PC-9 (cell line): Measurements from ENCODE around the gene HSD17B13. TPM values are rescaled to one million over a fixed set of nuclear protein-coding genes. Genes with fewer than 3 reads are reported as not detected.
"Not testable (repeated sequence)": the region's sequence is repeated elsewhere in the genome, so short reads cannot be mapped to it uniquely, and the experiment has no call there.

Experiments
- BruUV-seq: library from RNA; stranded (reverse); fragments of 400-500 nt; replicated peaks from 2 replicates; lab custom pipeline; 2021; lab: Mats Ljungman, UMichigan
- CTCF ChIA-PET: fragments of 300-600 bp; sonication (Branson Sonifier 250); formaldehyde crosslinking; loops from one replicate; lab custom pipeline; 2022; ENCODE audit warnings: antibody characterized with exemption; lab: Charles Lee
- POLR2A ChIA-PET: fragments of 300-600 bp; sonication (Branson Sonifier 250); formaldehyde crosslinking; loops from one replicate; lab custom pipeline; 2022; ENCODE audit warnings: antibody characterized with exemption; ENCODE audit not compliant: unreplicated experiment; lab: Charles Lee
- DNase-seq, 2 experiments: peaks; one replicate each; pipeline versions ENCODE4 v3.0.0 to v3.0.0-alpha.2; 2015 to 2022; ENCODE audit warnings: mixed read lengths in 1 of 2
- H2AFZ ChIP-seq: fragments of 200-600 bp; sonication (generic); 2 replicates; pipeline ENCODE4 v1.8.1; 2017; ENCODE audit warnings: antibody characterized with exemption
- H3F3A ChIP-seq: fragments of 200-600 bp; sonication (generic); 2 replicates; pipeline ENCODE4 v1.8.1; 2017; ENCODE audit warnings: antibody characterized with exemption, mild to moderate bottlenecking, low read depth; ENCODE audit not compliant: insufficient read depth
- H3K27ac ChIP-seq: fragments of 200-600 bp; sonication (generic); 2 replicates; pipeline ENCODE4 v1.6.1; 2016; ENCODE audit warnings: mixed run types
- H3K27me3 ChIP-seq: fragments of 200-600 bp; sonication (generic); 2 replicates; pipeline ENCODE4 v1.6.1; 2016; ENCODE audit warnings: low read depth, mixed run types; ENCODE audit not compliant: insufficient read depth
- H3K36me3 ChIP-seq: fragments of 200-600 bp; sonication (generic); 2 replicates; pipeline ENCODE4 v1.6.1; 2016; ENCODE audit warnings: low read depth, mixed run types
- H3K4me1 ChIP-seq: fragments of 200-600 bp; sonication (generic); replicated peaks from 2 replicates; pipeline ENCODE4 v1.6.1; 2016; ENCODE audit warnings: mixed run types; ENCODE audit not compliant: insufficient read depth
- H3K4me2 ChIP-seq: fragments of 200-600 bp; sonication (generic); 2 replicates; pipeline ENCODE4 v1.6.1; 2017; ENCODE audit warnings: mixed run types
- H3K4me3 ChIP-seq: fragments of 200-600 bp; sonication (generic); 2 replicates; pipeline ENCODE4 v1.6.1; 2016; ENCODE audit warnings: mixed run types
- H3K79me2 ChIP-seq: fragments of 200-600 bp; sonication (generic); 2 replicates; pipeline ENCODE4 v1.6.1; 2017; ENCODE audit warnings: low read depth, mixed run types
- H3K9me2 ChIP-seq: fragments of 200-600 bp; sonication (generic); 2 replicates; pipeline ENCODE4 v1.8.1; 2017; ENCODE audit warnings: mild to moderate bottlenecking; ENCODE audit not compliant: insufficient read depth
- H3K9me3 ChIP-seq: fragments of 200-600 bp; sonication (generic); 2 replicates; pipeline ENCODE4 v1.8.1; 2016; ENCODE audit warnings: low read depth; ENCODE audit not compliant: insufficient read depth
- H4K20me1 ChIP-seq: fragments of 200-600 bp; sonication (generic); 2 replicates; pipeline ENCODE4 v1.8.1; 2017; ENCODE audit not compliant: insufficient read depth
- CTCF ChIP-seq: fragments of 200-600 bp; sonication (generic); conservative IDR thresholded peaks from 2 replicates; pipeline ENCODE4 v1.6.1; 2017; ENCODE audit warnings: mixed run types, antibody characterized with exemption, mild to moderate bottlenecking, moderate library complexity
- EZH2 ChIP-seq: fragments of 200-600 bp; sonication (generic); IDR thresholded peaks from 2 replicates; pipeline ENCODE4 v1.8.0; 2017; ENCODE audit warnings: antibody characterized with exemption, low read depth
- intact Hi-C: fragments of 100-400 bp; cut with micrococcal nuclease; formaldehyde crosslinking; loops from one replicate; pipeline ENCODE4 v1.10.0; 2022; ENCODE audit not compliant: unreplicated experiment
- total RNA-seq: library from RNA; stranded (reverse); gene quantifications from 2 replicates; pipeline ENCODE4 v1.2.3, GENCODE V29; 2021

The HSD17B13 gene
- total RNA-seq, 1 experiment from 2014 or later: not detected

- Histone ChIP-seq H3K36me3 (no peaks in the 10 kb centered on the region), H3K9me2 (no peaks in the 10 kb centered on the region), H2AFZ (no peak overlapping the region), H3K4me2 (no peak overlapping the region), H3K27me3 (no peaks in the 10 kb centered on the region), H4K20me1 (no peaks in the 10 kb centered on the region), H3K4me3 (no peak overlapping the region), H3K9me3 (no peaks in the 10 kb centered on the region), H3K79me2 (no peaks in the 10 kb centered on the region), H3K4me1 (no peaks in the 10 kb centered on the region), H3F3A (no peaks in the 10 kb centered on the region), H3K27ac (no peak overlapping the region)
- no TSS peak for BruUV-seq
- CTCF ChIA-PET: interaction anchor here (0.6 kb wide), 1 partner anchor 28 kb away, joined by 4 read pairs; no protein-coding TSS in a partner anchor
- intact Hi-C loops: loop anchor here (10.0 kb wide), 1 partner anchor 79 kb away; no protein-coding TSS in a partner anchor
- no peak for DNase-seq
- TF ChIP-seq EZH2 (no peak), CTCF (peak; percentile 80)
- POLR2A ChIA-PET: no interaction called here
These were observed 30.9 kb upstream of the HSD17B13 start for GRCh38 chr4:87353592-87353991.

- H4K20me1 ChIP-seq: no peaks in the 10 kb centered on the region
- ChIA-PET CTCF (no interaction called here), POLR2A (no interaction called here)
- no peak overlapping the region for H2AFZ ChIP-seq
- no TSS peak for BruUV-seq
- TF ChIP-seq CTCF (no peak), EZH2 (no peak)
- H3K9me3 ChIP-seq: no peaks in the 10 kb centered on the region
- H3K4me3 ChIP-seq: no peak overlapping the region
- H3K4me2 ChIP-seq: no peak overlapping the region
- no peaks in the 10 kb centered on the region for H3K36me3 ChIP-seq
- no peak overlapping the region for H3K27ac ChIP-seq
- intact Hi-C loops: no loop called here
- H3K27me3 ChIP-seq: no peaks in the 10 kb centered on the region
- H3K79me2 ChIP-seq: no peaks in the 10 kb centered on the region
- no peaks in the 10 kb centered on the region for H3K4me1 ChIP-seq
- no peaks in the 10 kb centered on the region for H3K9me2 ChIP-seq
- H3F3A ChIP-seq: no peaks in the 10 kb centered on the region
- DNase-seq: no peak
These were observed 22.5 kb upstream of the HSD17B13 start for GRCh38 chr4:87345139-87345538.

GRCh38 chr4:87342872-87343271 is 20.2 kb upstream of the HSD17B13 start:
- no TSS peak for BruUV-seq
- H3K27me3 ChIP-seq: no peaks in the 10 kb centered on the region
- H3F3A ChIP-seq: no peaks in the 10 kb centered on the region
- DNase-seq: no peak
- no peak for TF ChIP-seq EZH2
- TF ChIP-seq CTCF: no peak
- no peak overlapping the region for H3K4me2 ChIP-seq
- H4K20me1 ChIP-seq: no peaks in the 10 kb centered on the region
- no peaks in the 10 kb centered on the region for H3K4me1 ChIP-seq
- no peaks in the 10 kb centered on the region for H3K79me2 ChIP-seq
- intact Hi-C loops: no loop called here
- H3K9me2 ChIP-seq: no peaks in the 10 kb centered on the region
- no peaks in the 10 kb centered on the region for H3K9me3 ChIP-seq
- CTCF ChIA-PET: no interaction called here
- POLR2A ChIA-PET: no interaction called here
- H3K4me3 ChIP-seq: no peak overlapping the region
- no peak overlapping the region for H3K27ac ChIP-seq
- no peak overlapping the region for H2AFZ ChIP-seq
- H3K36me3 ChIP-seq: no peaks in the 10 kb centered on the region

GRCh38 chr4:87341954-87342635 is 19.4 kb upstream of the HSD17B13 start:
- H3K27me3 ChIP-seq, H3K9me3 ChIP-seq, POLR2A ChIA-PET: not testable (repeated sequence)

More at GRCh38 chr4:87341954-87342635, 19.4 kb upstream of the HSD17B13 start:
- BruUV-seq, DNase-seq, H2AFZ ChIP-seq, CTCF ChIA-PET, H3K4me1 ChIP-seq, H3K79me2 ChIP-seq, H3K27ac ChIP-seq, H4K20me1 ChIP-seq, H3K4me3 ChIP-seq, H3F3A ChIP-seq, H3K9me2 ChIP-seq, intact Hi-C loops, H3K36me3 ChIP-seq, H3K4me2 ChIP-seq: not testable (repeated sequence)
